Renal pelvis (tissue), 4 donors: ENCODE measurements around the gene SHISA9. TPM values are rescaled to one million over a fixed set of nuclear protein-coding genes. Genes with fewer than 3 reads are reported as not detected.

ENCODE experiments used
- DNase-seq: peaks from one replicate; pipeline ENCODE4 v3.0.0-alpha.2; 2013
- polyA plus RNA-seq, 3 donors: library from polyadenylated mRNA; unstranded; fragments of 120-200 nt; gene quantifications; one replicate each; pipeline ENCODE4 v1.2.1, GENCODE V29; 2013; ENCODE audit not compliant: insufficient read length in 3 of 3

Gene SHISA9
- polyA plus RNA-seq, 3 donors: 2.7 to 3.7 (median 3.6) TPM

GRCh38 chr16:13067648-13068047, 166.2 kb downstream of the SHISA9 start:
- no peak for DNase-seq

- no peak for DNase-seq
These were observed 167.7 kb downstream of the SHISA9 start for GRCh38 chr16:13068912-13069583.

- no peak for DNase-seq
These were observed 168.9 kb downstream of the SHISA9 start for GRCh38 chr16:13070268-13070667.

- no peak for DNase-seq
These were observed 175.5 kb downstream of the SHISA9 start for GRCh38 chr16:13076878-13077277.

GRCh38 chr16:13077816-13078215, 176.4 kb downstream of the SHISA9 start:
- DNase-seq: no peak

- no peak for DNase-seq
These were observed 179.1 kb downstream of the SHISA9 start for GRCh38 chr16:13080531-13080930.

GRCh38 chr16:13081825-13082331, 180.5 kb downstream of the SHISA9 start:
- no peak for DNase-seq

GRCh38 chr16:13083681-13084080, 182.3 kb downstream of the SHISA9 start:
- DNase-seq: no peak

- peak; percentile 17 for DNase-seq
These were observed 182.9 kb downstream of the SHISA9 start for GRCh38 chr16:13084331-13084730.

GRCh38 chr16:13093661-13094060, 192.3 kb downstream of the SHISA9 start:
- DNase-seq: no peak

- no peak for DNase-seq
These were observed 193.7 kb downstream of the SHISA9 start for GRCh38 chr16:13095061-13095460.

GRCh38 chr16:13098536-13098935, 197.1 kb downstream of the SHISA9 start:
- no peak for DNase-seq

GRCh38 chr16:13099822-13100221, 198.4 kb downstream of the SHISA9 start:
- DNase-seq: no peak

GRCh38 chr16:13100970-13101369, 199.6 kb downstream of the SHISA9 start:
- no peak for DNase-seq

GRCh38 chr16:13101828-13102227, 200.4 kb downstream of the SHISA9 start:
- DNase-seq: no peak

- no peak for DNase-seq
These were observed 201.0 kb downstream of the SHISA9 start for GRCh38 chr16:13102401-13102800.

- no peak for DNase-seq
These were observed 202.6 kb downstream of the SHISA9 start for GRCh38 chr16:13103831-13104530.

GRCh38 chr16:13104772-13105171, 203.4 kb downstream of the SHISA9 start:
- DNase-seq: no peak

- DNase-seq: no peak
These were observed 204.0 kb downstream of the SHISA9 start for GRCh38 chr16:13105427-13105826.

- no peak for DNase-seq
These were observed 205.1 kb downstream of the SHISA9 start for GRCh38 chr16:13106464-13106863.

GRCh38 chr16:13108126-13108525, 206.7 kb downstream of the SHISA9 start:
- DNase-seq: no peak

- no peak for DNase-seq
These were observed 207.8 kb downstream of the SHISA9 start for GRCh38 chr16:13109171-13109570.

- peak; percentile 67 for DNase-seq
These were observed 208.9 kb downstream of the SHISA9 start for GRCh38 chr16:13110124-13110796.
